GM19395 (cell line): ENCODE data around the gene KRTAP10-9.
"Not testable (repeated sequence)": the region's sequence is repeated elsewhere in the genome, so short reads cannot be mapped to it uniquely, and the experiment has no call there.

Experiments
- ATAC-seq: cut with Tn5 transposase; IDR thresholded peaks from one replicate; pipeline ENCODE4 v1.9.1; 2021; ENCODE audit warnings: mild to moderate bottlenecking, moderate library complexity; ENCODE audit not compliant: unreplicated experiment

The KRTAP10-9 gene

DNA sequence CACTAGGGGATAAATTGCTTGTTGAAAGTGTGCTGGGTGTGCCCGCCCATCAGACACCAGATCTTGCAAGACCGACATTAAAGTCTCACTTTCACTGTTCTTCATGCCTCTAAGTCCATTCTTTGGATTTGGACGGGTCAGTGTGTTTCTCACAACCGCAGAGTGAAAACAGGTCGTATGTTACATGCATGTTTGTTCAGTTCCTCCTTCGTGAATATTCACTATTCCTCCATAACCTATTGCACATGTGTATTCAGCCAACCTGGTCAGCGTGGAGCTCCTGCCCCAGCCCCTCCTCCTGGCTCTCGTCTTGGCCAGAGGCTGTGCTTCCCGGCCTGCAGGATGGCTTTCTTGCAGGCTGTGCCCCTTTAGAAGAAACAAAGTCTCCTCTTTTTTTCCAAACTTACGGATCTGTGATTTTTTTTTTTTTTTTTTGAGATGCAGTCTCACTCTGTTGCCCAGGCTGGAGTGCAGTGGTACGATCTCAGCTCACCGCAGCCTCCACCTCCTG lies 32.4 kb upstream of the KRTAP10-9 start:
- no peak for ATAC-seq

DNA sequence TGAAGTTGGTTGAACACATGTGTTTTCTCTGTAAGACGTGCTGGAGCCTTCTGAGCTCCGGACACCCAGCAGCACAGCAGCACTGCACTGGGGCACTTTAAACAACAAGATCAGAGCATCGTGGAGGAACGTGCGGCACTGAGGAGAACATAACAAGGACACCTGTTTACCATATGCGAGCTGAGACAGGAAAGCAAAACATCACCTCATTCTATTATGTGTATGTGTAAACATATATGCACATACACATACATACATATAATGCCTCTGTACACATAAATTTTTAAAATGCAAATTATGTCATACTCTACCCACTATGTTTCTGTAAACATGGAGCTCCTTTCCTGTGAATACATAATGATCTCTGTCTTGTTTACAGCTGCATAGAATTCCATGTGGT lies 31.4 kb upstream of the KRTAP10-9 start:
- ATAC-seq = no peak

DNA sequence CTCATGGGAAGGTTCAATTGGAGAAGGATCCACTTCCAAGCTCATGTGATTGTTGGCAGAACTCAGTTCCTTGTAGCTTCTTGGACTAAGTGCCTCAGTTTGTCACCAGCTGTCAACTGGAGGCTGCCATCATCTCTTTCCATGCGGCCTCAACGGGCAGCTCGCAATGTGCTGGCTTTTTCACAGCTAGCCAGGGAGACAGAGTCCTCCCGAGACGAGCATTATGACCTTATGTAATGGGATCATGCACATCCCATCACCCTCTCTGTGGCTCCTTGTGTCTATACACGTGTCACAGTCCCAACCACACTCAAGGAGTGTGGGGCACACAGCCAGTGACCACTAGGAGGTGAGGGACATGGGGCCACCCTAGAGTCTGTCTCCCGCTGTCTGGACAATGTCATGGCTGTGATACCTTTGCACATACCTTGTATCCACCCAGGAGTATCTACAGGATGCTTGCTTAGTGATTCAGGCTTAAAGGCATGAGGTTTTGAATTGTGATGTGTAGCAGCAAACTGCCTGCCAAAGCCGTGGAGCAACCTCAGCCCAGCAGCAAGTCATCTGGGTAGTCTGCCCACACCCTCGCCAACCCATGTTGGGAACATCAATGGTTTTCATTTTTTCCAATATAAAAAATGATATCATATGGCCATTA lies 30.7 kb upstream of the KRTAP10-9 start:
- no peak for ATAC-seq

DNA sequence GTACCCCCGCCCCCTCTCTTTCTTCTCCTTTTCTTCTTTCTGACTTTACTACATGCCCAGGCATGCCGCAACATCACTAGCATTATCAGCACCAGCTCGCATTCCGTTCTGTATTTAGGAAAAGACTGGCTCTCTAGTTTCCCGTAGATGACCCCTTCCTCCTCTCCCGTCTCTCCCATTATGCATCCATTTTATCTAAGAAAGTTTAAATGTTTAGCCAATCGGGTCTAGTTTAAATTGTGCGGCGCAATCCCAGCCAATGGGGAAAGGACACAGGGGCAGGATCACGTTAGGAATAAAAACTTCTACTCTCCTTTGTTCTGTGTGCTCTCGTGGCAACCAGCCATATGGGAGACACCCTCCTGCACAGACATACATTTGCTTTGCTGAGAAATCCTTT lies 28.8 kb upstream of the KRTAP10-9 start:
- ATAC-seq = no peak

DNA sequence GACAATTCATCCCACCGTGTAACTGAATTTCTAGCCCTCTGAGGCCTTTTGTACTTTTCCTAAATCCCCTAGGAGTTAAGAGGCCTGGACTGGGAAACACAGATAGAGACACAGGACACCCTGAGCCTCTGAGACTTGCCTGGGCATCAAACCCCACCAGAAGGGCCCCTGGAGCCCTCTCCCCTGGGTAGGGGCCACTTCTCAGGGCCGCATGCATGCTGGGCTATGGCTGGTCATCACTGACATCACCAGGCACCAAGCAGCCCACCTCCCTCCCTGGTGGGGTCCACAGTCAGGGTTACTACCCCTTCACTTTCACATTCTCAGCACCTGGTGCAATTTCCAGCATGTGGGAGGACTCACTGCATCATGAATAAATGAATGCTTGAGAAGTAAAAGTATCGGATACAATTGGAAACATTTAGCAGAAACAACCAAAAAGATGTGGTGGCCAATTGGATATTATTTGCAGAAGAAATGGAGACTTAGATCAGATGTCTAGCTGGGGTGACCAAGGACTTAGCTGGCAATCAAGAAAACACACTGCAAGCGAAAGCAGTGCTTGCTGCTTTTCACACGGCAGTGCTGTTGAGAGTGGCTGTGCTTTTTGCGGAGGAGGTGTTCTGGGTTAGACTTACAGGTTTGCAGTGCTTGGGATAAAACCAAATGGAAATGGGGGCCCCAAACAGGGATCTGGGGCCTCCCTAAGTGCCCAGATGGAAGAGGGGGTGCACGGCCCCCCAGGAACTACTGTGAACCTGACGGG lies 27.4 kb upstream of the KRTAP10-9 start:
- no peak for ATAC-seq

DNA sequence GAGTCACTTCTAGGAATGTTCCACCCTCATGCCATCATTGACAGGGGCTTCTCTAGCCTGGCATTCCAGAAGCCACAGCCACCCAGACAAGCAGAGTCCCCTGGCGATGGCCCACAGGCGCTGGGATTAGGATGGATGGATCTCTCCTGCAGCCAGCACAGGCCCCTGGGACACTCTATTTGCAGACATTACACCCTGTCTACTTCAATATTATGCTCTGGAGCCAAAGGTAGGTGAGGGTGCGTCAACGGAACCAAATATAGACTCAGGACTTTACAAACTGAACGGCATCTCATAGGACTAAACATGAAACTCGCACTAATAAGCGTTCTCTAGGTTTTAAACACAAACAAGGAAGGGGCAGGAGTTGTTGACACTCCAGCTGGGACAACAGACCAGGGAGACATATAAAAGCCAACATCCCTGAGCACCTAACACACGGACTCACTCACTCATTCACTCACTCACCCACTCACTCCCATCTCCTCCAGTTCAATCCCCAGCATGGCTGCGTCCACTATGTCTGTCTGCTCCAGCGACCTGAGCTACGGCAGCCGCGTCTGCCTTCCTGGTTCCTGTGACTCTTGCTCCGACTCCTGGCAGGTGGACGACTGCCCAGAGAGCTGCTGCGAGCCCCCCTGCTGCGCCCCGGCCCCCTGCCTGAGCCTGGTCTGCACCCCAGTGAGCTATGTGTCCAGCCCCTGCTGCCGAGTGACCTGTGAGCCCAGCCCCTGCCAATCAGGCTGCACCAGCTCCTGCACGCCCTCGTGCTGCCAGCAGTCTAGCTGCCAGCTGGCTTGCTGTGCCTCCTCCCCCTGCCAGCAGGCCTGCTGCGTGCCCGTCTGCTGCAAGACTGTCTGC lies 26.5 kb upstream of the KRTAP10-9 start, which contains the start of gene KRTAP10-7:
Gene KRTAP10-7 (plus strand): TSS at position 480 of the 861 bp plus-strand sequence. CDS start 25 bp downstream, at position 505.
- ATAC-seq = not testable (repeated sequence)

DNA sequence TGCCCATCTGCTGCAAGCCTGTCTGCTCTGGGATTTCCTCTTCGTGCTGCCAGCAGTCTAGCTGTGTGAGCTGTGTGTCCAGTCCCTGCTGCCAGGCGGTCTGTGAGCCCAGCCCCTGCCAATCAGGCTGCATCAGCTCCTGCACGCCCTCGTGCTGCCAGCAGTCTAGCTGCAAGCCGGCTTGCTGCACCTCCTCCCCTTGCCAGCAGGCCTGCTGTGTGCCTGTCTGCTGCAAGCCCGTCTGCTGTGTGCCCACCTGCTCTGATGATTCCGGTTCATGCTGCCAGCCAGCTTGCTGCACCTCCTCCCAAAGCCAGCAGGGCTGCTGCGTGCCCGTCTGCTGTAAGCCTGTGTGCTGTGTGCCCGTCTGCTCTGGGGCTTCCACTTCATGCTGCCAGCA lies 25.8 kb upstream of the KRTAP10-9 start:
- not testable (repeated sequence) for ATAC-seq

DNA sequence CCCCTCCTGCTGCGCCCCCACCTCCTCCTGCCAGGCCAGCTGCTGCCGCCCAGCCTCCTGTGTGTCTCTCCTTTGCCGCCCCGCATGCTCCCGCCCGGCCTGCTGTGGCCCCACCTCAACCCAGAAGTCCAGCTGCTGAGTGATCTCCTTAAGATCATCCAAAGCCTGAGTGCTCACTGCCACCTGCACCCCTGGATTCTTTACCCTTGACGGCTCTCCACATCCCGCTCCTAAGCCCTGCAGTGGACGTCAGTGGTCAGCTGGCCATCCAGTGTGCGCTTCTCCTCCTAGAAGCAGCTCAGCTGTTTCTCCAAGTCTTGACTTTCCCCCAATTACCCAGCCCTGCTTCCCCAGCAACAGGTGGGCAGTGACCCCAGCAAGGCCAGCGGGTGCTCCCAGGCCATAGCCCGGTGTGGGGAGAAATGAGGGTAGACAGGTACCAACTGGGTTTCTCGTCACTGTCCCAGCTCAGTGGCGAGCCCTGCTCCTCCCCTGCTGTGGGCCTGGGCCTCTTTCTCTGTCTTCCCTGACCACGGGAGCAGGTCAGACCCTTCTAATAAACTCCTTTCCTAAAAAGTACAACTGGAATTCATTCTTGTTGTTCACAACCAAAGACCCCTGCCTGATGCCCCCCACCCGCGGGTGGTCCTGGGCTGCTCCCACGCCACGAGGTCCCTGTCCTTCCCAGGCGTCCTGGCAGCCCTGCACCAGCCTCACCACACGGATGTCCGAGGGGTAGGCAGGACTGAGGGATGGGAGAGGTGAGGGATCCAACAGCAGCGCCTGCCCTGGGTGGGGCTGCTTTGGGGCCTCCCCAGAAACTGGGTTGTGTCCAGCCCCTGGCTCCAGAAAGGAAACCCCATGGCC lies 25.1 kb upstream of the KRTAP10-9 start:
- no peak for ATAC-seq

DNA sequence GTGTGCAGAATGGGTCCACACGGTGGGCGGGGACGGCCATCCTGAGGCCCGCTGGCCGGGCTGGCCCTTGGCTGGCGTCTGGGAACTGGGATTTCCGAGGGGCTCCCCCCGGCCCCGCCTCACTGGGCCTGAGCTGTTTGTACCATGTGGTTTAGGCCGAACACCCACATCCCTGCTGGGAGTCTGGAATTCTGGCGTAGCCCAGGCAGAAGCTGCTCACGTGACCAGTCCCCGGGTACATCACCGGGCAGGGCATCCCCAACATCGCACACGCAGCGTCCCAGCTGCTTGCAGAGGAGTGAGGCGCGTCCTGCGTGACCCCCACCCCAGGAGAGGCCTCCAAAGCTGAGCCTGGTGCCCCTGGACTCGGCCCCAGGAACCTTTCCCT lies 24.4 kb upstream of the KRTAP10-9 start:
- no peak for ATAC-seq

DNA sequence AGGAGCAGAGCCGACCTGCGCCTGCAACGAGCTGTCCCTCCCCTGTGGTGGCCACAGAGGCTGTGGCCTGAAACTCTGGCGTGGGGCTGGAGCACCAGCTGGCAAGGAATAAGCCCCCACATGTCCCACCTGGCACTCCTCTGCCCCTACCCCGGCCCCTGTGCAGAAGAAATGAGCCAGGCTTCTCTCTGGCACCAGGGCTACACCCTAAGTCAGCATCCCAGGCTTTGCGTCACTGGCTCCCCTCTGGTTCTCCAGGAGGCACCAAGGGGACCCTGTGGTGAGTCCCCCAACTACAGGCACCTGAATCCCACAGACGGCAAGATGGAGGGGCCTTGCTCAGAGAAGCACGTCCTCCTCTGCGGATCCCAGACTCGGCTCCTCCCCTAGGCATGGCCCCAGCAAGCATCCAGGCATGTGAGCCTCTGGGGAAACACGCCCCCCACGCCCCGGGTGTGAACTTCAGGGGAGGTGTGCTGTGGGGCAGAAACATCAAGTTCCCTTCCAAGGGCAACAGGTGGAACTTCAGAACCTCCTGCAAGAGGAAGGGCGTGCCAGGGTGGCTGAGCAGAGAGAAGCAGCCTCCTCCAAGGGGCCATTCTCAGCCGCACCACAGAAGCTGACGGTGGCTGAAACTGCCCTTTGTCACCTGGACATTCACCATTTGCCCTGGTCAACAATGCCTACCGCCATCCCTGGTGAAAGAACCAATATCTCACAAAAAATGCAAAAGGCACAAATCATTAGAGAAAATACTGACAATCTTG lies 23.6 kb upstream of the KRTAP10-9 start:
- no peak for ATAC-seq

DNA sequence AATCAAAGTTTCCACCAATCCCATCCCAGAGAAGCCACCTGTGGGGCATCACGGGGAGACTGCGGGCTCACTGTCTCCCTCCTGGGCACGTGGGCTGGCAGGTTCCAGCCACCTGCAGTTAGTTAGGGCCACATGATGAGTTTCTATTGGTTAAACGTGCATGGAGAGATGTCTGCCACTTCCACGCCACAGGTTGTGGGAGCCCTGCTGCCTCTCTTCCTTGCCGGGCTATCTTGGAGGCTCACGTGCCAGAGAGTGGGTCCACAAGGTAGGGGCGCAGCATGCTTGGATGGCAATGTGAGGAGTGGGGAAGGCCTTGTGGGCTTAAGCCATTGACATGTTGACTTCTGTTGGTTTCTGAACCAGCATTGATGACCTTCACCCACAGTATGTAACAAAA lies 23.0 kb upstream of the KRTAP10-9 start:
- no peak for ATAC-seq

DNA sequence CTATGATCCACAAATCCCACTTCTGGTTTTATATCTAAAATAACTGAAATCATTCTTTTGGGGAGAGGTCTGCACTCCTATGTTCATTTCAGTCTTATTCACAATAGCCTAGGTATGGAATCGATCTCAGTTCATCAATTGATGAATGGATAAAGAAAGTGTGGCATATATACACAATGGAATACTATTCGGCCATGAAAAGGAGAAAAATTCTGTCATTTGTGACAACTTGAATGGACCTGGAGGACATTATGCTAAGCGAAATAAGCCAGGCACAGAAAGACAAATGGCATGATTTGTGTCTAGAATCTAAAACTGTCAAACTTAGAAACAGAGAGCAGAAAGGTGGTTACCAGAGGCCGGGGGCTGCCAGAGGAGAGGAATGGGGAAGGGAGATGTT lies 20.4 kb upstream of the KRTAP10-9 start:
- no peak for ATAC-seq

DNA sequence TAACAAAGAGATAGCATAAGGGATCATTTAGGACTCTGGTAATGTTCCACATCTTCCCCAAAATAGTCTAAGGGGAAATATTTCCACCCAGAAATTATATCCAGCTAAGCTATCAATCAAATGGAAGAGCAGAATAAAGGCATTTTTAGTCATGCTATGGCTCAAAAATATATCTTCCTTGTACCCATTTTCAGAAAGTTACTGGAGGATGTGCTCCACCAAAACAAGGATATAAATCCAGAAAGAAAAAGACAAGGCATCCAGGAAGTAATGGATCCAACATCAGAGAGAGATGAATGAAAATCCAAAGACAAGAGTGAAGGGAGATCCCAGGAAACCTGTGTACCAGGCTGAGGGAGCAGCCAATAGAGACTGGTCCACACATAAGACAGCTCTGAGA lies 17.7 kb upstream of the KRTAP10-9 start:
- no peak for ATAC-seq

DNA sequence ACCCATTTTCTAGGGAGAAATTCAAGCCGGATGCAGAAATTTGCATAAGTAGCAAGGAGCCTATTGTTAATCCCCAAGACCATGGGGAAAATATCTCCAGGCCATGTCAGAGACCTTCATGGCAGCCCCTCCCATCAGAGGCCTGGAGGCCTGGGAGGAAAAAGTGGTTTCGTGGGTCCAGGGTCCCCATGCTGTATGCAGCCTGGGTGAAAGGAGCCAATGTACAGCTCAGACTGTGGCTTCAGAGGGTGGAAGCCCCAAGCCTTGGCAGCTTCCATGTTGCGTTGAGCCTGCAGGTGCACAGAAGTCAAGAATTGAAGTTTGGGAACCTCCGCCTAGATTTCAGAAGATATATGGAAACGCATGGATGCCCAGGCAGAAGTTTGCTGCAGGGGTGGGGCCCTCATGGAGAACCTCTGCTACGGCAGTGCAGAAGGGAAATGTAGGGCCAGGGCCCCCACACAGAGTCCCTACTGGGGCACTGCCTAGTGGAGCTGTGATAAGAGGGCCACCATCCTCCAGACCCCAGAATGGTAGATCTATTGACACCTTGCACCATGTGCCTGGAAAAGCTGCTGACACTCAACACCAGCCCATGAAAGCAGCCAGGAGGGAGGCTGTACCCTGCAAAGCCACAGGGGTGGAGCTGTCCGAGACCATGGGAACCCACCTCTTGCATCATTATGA lies 16.6 kb upstream of the KRTAP10-9 start:
- ATAC-seq = not testable (repeated sequence)

DNA sequence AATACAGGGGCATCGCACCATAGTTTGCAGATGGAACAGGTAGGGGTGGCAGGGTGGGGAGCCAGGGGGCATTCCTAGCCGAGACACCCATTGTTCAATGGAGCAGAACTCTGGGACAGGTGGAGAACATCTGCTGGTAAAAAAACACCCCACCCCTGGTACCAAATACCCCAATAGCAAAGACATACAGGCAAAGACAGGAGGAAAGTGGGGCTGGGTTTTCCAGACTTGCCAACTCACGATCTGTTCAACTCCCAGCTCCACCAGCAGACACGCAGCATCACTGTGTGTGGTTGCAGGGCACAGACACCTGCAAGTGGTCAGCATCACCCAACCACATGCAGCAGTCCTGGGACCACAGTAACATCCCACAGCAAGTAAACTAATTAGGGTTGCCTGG lies 15.3 kb upstream of the KRTAP10-9 start:
- no peak for ATAC-seq

DNA sequence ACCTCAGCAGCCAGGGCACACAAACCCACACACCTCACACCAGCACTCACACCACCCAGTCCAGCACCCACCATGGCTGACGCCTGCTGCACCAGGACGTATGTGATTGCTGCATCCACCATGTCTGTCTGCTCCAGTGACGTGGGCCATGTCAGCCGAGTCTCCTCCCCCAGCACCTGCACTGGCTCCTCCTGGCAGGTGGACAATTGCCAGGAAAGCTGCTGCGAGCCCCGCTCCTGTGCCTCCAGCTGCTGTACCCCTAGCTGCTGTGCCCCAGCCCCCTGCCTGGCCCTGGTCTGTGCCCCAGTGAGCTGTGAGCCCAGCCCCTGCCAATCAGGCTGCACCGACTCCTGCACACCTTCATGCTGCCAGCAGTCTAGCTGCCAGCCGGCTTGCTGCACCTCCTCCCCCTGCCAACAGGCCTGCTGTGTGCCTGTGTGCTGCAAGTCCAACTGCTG lies 14.8 kb upstream of the KRTAP10-9 start, which contains the start of gene KRTAP10-8:
Gene KRTAP10-8 (plus strand): TSS at position 51 of the 458 bp plus-strand sequence. CDS start 22 bp downstream, at position 73.
- no peak for ATAC-seq

DNA sequence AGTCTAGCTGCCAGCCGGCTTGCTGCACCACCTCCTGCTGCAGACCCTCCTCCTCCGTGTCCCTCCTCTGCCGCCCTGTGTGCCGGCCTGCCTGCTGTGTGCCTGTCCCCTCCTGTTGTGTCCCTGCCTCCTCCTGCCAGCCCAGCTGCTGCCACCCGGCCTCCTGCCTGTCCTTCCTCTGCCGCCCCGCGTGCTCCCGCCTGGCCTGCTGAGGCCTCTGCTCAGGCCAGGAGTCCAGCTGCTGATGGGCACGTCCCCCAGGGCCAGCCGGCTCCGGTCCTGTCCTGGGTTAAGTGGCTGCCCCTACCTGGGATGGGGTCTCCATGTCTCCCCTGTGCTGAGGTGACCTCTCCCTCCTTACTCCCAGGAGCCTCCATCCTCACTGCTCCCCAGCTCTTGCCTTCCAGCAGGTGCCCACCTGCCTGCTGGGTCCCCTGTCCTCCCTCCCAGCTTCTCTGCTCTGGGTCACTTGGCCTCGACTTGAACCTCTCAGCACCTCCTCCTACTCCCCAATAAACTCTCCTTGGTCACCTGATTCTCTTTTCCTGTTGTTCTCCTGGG lies 14.1 kb upstream of the KRTAP10-9 start:
- ATAC-seq = no peak

DNA sequence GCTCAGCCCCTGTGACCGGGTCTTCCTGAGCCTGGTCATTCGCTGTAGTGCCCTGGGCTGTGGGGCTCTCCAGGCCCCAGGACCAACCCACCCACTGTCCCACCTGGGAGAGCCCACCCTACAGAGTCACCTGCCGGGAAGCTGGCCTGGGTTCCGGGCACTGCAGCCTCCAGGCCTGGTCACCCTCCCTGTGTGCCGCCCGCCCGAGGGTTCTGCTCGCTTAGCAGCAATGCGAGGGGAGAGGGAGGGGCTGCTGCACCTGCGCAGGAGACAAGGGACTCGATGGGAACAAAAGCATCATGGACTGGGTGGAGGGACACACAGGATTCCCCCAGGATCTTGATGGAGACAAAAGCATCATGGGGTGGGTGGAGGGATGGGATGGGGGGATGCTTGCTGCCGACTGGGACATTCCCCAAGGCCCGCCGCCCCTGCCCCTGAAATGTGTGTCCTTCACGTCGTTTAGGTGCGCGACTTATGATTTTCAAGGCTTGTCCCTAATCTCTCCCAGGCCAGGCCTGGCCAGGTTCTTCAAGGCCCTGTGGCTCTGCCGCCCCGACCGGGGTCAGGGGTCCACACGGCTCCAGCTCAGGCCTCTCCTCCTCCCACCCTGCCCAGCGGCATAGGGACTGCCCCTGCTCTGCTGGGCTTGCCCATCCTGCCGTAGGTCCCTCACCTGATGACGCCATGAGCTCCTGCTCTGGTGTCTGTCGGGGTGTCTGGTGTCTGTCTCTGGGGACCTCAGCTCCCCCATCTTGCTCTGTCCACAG lies 13.3 kb upstream of the KRTAP10-9 start:
- no peak for ATAC-seq
